HepG2 (cell line): ENCODE measurements around the gene POLR1C. TPM values are rescaled to one million over a fixed set of nuclear protein-coding genes. Genes with fewer than 3 reads are reported as not detected.

Source experiments
- ATF1 ChIP-seq: IDR thresholded peaks from 2 replicates; pipeline ENCODE4 v1.6.1; 2016; ENCODE audit warnings: mild to moderate bottlenecking, control low read depth
- FOXA3 ChIP-seq: IDR thresholded peaks from 2 replicates; pipeline ENCODE4 v1.6.1; 2016; ENCODE audit warnings: missing genetic modification reagents, missing compliant biosample characterization
- HNRNPLL ChIP-seq: fragments of 200-400 bp; formaldehyde crosslinking; IDR thresholded peaks from 2 replicates; pipeline ENCODE4 v1.6.1; 2017; ENCODE audit warnings: mild to moderate bottlenecking, low read depth, low read length; ENCODE audit not compliant: poor library complexity, severe bottlenecking
- IKZF1 ChIP-seq: fragments of 450-650 bp; IDR thresholded peaks from 2 replicates; pipeline ENCODE4 v1.7.1; 2016
- NFE2 ChIP-seq: sonication (generic); formaldehyde crosslinking; IDR thresholded peaks from 2 replicates; pipeline ENCODE4 v1.4.0; 2020; ENCODE audit warnings: missing genetic modification reagents
- NFYC ChIP-seq: IDR thresholded peaks from 2 replicates; pipeline ENCODE4 v1.6.1; 2016; ENCODE audit warnings: missing genetic modification reagents, missing compliant biosample characterization
- RBM22 ChIP-seq: fragments of 200-400 bp; formaldehyde crosslinking; optimal IDR thresholded peaks from 2 replicates; pipeline ENCODE3; 2017; ENCODE audit warnings: mild to moderate bottlenecking, low read length, moderate library complexity
- RCOR2 ChIP-seq: IDR thresholded peaks from 2 replicates; pipeline ENCODE4 v1.6.1; 2016; ENCODE audit warnings: missing biosample characterization, missing genetic modification reagents
- TBP ChIP-seq: sonication (generic); formaldehyde crosslinking; IDR thresholded peaks from 2 replicates; pipeline ENCODE4 v1.5.0; 2020; ENCODE audit warnings: missing genetic modification reagents
- ZNF121 ChIP-seq: sonication (generic); formaldehyde crosslinking; IDR thresholded peaks from 2 replicates; pipeline ENCODE4 v1.5.0; 2020; ENCODE audit warnings: mild to moderate bottlenecking, missing genetic modification reagents
- ZNF7 ChIP-seq: IDR thresholded peaks from 2 replicates; pipeline ENCODE4 v1.6.1; 2016; ENCODE audit warnings: missing biosample characterization, missing genetic modification reagents
- polyA plus RNA-seq, 8 experiments: library from polyadenylated mRNA; depleted of rRNA in 3 of 8; stranded (reverse) in 7 of 8; unstranded in 1 of 8; fragments of >200 nt; fragmentation: Illumina TruSeq in 4 of 8; extraction: Trizol in 4 of 8; gene quantifications; 2 replicates each; pipeline versions ENCODE4 v1.2.1 to v1.2.3, GENCODE V29; 2011 to 2016; ENCODE audit warnings: low read depth in 4 of 8, missing spikeins in 1 of 8, mixed read lengths in 1 of 8; ENCODE audit not compliant: insufficient read depth in 1 of 8
- total RNA-seq, 5 experiments: library from RNA; depleted of rRNA; stranded (reverse); fragments of >200 nt; fragmentation: Illumina TruSeq; extraction: Trizol; gene quantifications; 2 replicates each; pipeline ENCODE4 v1.2.3, GENCODE V29; 2016; ENCODE audit warnings: low read depth in 1 of 5
- TF ChIP-seq, protein P1 (sequence below): sonication (generic); formaldehyde crosslinking; IDR thresholded peaks from 2 replicates; pipeline ENCODE4 v1.5.0; 2020; ENCODE audit warnings: mild to moderate bottlenecking, missing genetic modification reagents, borderline replicate concordance
- TF ChIP-seq, protein P2 (sequence below): IDR thresholded peaks from 2 replicates; pipeline ENCODE4 v1.4.0; 2020; ENCODE audit warnings: mild to moderate bottlenecking, missing genetic modification reagents
- TF ChIP-seq, protein P3 (sequence below): sonication (generic); formaldehyde crosslinking; IDR thresholded peaks from 2 replicates; pipeline ENCODE4 v1.5.0; 2020; ENCODE audit warnings: mild to moderate bottlenecking, low read depth, missing genetic modification reagents, borderline replicate concordance
- TF ChIP-seq, protein P4 (sequence below): sonication (generic); formaldehyde crosslinking; IDR thresholded peaks from 2 replicates; pipeline ENCODE4 v1.4.0; 2020; ENCODE audit warnings: missing genetic modification reagents
- TF ChIP-seq, protein P5 (sequence below): sonication (generic); formaldehyde crosslinking; IDR thresholded peaks from 2 replicates; pipeline ENCODE4 v1.5.0; 2020; ENCODE audit warnings: missing genetic modification reagents

POLR1C gene
- total and polyA plus RNA-seq, 2 of the 13 experiments (the other 11 are each of a cell fraction or from before 2014, with no cell fraction given) = 62.6 to 72.2 TPM

DNA sequence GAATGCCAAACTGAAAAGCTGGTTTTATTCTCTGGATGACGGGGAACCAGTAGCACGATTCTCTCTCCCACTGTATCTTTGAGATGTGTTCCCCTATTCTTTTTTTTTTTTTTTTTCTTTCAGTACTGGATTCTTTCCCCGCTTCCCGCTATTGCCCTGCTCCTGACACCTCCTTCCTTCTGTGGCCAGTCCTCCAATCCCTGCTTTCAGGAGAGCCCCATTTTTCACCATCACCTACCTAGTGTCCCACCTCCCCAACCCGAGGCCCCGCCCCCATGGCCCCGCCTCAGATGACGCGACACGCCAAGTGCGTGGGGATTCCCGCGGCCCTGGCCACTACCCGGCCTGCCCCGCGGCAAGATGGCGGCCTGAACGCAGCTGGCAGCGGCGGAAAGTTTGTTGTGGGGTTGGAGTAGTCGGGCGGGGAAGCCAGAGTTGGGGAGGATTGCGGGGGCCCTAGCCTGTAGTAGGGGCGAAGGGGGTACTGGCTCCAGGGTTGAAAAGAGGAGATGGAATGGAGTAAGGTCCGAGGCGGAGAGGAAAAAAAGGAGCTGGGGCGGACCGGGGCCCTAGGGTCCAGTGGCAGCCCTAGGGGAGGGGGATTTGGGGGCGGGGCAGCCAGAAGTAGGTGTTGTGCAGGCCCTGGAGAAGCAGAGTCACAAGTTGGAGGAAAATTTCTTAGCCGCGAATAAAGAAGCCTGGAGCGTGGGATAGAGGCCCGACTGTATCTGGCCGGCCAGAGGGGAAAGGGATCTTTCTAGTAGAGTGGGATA, 39.5 kb upstream of the POLR1C start, which contains the start of gene TJAP1 (continued):
- TF ChIP-seq, protein P1, sequence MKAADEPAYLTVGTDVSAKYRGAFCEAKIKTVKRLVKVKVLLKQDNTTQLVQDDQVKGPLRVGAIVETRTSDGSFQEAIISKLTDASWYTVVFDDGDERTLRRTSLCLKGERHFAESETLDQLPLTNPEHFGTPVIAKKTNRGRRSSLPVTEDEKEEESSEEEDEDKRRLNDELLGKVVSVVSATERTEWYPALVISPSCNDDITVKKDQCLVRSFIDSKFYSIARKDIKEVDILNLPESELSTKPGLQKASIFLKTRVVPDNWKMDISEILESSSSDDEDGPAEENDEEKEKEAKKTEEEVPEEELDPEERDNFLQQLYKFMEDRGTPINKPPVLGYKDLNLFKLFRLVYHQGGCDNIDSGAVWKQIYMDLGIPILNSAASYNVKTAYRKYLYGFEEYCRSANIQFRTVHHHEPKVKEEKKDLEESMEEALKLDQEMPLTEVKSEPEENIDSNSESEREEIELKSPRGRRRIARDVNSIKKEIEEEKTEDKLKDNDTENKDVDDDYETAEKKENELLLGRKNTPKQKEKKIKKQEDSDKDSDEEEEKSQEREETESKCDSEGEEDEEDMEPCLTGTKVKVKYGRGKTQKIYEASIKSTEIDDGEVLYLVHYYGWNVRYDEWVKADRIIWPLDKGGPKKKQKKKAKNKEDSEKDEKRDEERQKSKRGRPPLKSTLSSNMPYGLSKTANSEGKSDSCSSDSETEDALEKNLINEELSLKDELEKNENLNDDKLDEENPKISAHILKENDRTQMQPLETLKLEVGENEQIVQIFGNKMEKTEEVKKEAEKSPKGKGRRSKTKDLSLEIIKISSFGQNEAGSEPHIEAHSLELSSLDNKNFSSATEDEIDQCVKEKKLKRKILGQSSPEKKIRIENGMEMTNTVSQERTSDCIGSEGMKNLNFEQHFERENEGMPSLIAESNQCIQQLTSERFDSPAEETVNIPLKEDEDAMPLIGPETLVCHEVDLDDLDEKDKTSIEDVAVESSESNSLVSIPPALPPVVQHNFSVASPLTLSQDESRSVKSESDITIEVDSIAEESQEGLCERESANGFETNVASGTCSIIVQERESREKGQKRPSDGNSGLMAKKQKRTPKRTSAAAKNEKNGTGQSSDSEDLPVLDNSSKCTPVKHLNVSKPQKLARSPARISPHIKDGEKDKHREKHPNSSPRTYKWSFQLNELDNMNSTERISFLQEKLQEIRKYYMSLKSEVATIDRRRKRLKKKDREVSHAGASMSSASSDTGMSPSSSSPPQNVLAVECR (CRISPR knock-in tag) = peak; percentile 88
- TF ChIP-seq ZNF7 (CRISPR knock-in tag) = no peak
- no peak for TF ChIP-seq ZNF121 (CRISPR knock-in tag)
- TF ChIP-seq FOXA3 (CRISPR knock-in tag) = peak; percentile 33; the same call in 1 of the 2 replicates
- peak; percentile 84 for TF ChIP-seq ATF1
- TF ChIP-seq, protein P2, sequence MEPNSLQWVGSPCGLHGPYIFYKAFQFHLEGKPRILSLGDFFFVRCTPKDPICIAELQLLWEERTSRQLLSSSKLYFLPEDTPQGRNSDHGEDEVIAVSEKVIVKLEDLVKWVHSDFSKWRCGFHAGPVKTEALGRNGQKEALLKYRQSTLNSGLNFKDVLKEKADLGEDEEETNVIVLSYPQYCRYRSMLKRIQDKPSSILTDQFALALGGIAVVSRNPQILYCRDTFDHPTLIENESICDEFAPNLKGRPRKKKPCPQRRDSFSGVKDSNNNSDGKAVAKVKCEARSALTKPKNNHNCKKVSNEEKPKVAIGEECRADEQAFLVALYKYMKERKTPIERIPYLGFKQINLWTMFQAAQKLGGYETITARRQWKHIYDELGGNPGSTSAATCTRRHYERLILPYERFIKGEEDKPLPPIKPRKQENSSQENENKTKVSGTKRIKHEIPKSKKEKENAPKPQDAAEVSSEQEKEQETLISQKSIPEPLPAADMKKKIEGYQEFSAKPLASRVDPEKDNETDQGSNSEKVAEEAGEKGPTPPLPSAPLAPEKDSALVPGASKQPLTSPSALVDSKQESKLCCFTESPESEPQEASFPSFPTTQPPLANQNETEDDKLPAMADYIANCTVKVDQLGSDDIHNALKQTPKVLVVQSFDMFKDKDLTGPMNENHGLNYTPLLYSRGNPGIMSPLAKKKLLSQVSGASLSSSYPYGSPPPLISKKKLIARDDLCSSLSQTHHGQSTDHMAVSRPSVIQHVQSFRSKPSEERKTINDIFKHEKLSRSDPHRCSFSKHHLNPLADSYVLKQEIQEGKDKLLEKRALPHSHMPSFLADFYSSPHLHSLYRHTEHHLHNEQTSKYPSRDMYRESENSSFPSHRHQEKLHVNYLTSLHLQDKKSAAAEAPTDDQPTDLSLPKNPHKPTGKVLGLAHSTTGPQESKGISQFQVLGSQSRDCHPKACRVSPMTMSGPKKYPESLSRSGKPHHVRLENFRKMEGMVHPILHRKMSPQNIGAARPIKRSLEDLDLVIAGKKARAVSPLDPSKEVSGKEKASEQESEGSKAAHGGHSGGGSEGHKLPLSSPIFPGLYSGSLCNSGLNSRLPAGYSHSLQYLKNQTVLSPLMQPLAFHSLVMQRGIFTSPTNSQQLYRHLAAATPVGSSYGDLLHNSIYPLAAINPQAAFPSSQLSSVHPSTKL = peak; percentile 62
- no peak; the same call in 1 of the 2 replicates for TF ChIP-seq RCOR2 (CRISPR knock-in tag)
- TF ChIP-seq HNRNPLL = peak; percentile 81
- no peak for TF ChIP-seq RBM22
- TF ChIP-seq, protein P3, sequence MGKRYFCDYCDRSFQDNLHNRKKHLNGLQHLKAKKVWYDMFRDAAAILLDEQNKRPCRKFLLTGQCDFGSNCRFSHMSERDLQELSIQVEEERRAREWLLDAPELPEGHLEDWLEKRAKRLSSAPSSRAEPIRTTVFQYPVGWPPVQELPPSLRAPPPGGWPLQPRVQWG (CRISPR knock-in tag) = no peak
- no peak for TF ChIP-seq TBP (CRISPR knock-in tag)
- TF ChIP-seq, protein P4, sequence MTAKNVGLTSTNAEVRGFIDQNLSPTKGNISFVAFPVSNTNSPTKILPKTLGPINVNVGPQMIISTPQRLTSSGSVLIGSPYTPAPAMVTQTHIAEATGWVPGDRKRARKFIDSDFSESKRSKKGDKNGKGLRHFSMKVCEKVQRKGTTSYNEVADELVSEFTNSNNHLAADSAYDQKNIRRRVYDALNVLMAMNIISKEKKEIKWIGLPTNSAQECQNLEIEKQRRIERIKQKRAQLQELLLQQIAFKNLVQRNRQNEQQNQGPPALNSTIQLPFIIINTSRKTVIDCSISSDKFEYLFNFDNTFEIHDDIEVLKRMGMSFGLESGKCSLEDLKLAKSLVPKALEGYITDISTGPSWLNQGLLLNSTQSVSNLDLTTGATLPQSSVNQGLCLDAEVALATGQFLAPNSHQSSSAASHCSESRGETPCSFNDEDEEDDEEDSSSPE (CRISPR knock-in tag) = peak; percentile 88
- TF ChIP-seq, protein P5, sequence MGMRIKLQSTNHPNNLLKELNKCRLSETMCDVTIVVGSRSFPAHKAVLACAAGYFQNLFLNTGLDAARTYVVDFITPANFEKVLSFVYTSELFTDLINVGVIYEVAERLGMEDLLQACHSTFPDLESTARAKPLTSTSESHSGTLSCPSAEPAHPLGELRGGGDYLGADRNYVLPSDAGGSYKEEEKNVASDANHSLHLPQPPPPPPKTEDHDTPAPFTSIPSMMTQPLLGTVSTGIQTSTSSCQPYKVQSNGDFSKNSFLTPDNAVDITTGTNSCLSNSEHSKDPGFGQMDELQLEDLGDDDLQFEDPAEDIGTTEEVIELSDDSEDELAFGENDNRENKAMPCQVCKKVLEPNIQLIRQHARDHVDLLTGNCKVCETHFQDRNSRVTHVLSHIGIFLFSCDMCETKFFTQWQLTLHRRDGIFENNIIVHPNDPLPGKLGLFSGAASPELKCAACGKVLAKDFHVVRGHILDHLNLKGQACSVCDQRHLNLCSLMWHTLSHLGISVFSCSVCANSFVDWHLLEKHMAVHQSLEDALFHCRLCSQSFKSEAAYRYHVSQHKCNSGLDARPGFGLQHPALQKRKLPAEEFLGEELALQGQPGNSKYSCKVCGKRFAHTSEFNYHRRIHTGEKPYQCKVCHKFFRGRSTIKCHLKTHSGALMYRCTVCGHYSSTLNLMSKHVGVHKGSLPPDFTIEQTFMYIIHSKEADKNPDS = no peak
- no peak for TF ChIP-seq IKZF1
- no peak for TF ChIP-seq NFYC
- no peak for TF ChIP-seq NFE2 (CRISPR knock-in tag)
